Measurements from ENCODE around the gene TUBB2B.

TUBB2B gene

GRCh38 chr6:3227363-3228045, at the start of gene TUBB2B:
Gene TUBB2B, minus strand, starts transcription at chr6:3227653. Its CDS starts 110 bp downstream, at chr6:3227543.
- peak; percentile 94 for DNase-seq

DNA sequence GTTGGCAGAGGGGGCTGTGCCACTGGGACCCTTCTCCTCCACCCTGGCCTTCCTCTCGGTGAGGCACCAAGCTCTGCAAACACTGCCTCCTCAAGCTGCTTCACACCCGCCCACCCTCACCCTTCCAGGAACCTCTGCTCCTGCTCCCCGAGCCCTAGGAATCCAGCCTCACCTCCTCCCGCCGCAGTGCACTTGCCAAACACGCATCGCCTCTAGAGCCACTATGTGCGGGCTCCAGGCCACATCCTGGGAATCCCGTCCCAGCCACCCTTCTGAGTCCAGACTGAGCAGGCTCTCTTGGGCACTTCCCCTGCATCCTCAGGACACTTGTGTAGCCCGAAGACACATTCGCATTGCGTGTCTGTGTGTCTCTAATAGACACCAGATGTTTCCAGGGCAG, 49.8 kb upstream of the TUBB2B start:
- DNase-seq, result no peak

GRCh38 chr6:3276174-3277167, 49.0 kb upstream of the TUBB2B start:
- DNase-seq, result no peak

- DNase-seq, result no peak
Observed at GRCh38 chr6:3273707-3274521, 46.5 kb upstream of the TUBB2B start.

- DNase-seq, result no peak
Observed at GRCh38 chr6:3272911-3273547, 45.6 kb upstream of the TUBB2B start.

- DNase-seq, result no peak
Observed at GRCh38 chr6:3271756-3272155, 44.3 kb upstream of the TUBB2B start.

- no peak for DNase-seq
Observed at GRCh38 chr6:3270258-3270657, 42.8 kb upstream of the TUBB2B start.

- DNase-seq, result no peak
Observed at GRCh38 chr6:3269281-3269975, 42.0 kb upstream of the TUBB2B start.

- no peak for DNase-seq
Observed at GRCh38 chr6:3268680-3269079, 41.2 kb upstream of the TUBB2B start.

- no peak for DNase-seq
Observed at GRCh38 chr6:3267162-3267561, 39.7 kb upstream of the TUBB2B start.

DNA sequence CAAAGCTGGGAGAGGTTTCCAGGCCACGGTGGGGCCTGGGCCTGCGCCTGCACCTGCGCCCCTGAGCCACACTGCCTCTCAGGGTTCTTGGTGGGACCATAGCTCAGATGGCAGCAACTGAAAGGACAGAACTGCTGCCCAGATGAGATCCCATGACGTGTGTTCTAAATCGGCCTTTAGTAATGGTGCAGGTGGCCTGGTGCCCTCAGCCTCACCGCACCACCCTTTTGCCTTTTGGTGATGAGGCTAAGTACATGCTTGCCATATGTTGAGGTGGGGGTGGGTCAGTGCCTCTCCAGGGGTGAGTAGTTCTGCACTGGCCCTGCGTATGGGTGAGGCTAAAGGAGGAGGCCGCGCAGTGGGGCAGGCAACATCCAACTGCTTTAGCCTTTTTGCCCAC, 38.7 kb upstream of the TUBB2B start:
- DNase-seq, result no peak

DNA sequence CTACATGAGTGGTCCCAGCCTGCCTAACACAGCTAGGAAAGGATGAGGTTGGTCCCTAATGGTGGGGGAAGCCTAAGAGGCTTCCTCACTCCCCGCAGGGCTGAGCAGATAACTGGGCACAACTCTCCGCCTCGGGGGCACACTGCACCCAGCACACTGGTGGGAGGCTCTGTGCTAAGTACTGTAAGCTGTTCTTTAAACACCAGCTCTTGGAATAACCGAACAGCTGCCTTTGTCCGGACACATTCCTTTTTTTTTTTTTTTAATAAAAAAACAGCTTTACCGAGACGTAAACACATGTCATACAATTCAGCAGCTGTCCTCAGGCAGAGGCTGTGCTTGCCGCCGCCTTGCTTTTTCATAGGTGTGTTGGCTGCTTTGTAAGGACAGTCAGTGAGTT, 38.2 kb upstream of the TUBB2B start:
- DNase-seq, result no peak

- DNase-seq, result no peak
Observed at GRCh38 chr6:3264356-3264755, 36.9 kb upstream of the TUBB2B start.

- DNase-seq, result no peak
Observed at GRCh38 chr6:3263096-3263495, 35.6 kb upstream of the TUBB2B start.

- DNase-seq, result no peak
Observed at GRCh38 chr6:3261921-3262320, 34.5 kb upstream of the TUBB2B start.

GRCh38 chr6:3261518-3261820, 34.0 kb upstream of the TUBB2B start:
- no peak for DNase-seq

DNA sequence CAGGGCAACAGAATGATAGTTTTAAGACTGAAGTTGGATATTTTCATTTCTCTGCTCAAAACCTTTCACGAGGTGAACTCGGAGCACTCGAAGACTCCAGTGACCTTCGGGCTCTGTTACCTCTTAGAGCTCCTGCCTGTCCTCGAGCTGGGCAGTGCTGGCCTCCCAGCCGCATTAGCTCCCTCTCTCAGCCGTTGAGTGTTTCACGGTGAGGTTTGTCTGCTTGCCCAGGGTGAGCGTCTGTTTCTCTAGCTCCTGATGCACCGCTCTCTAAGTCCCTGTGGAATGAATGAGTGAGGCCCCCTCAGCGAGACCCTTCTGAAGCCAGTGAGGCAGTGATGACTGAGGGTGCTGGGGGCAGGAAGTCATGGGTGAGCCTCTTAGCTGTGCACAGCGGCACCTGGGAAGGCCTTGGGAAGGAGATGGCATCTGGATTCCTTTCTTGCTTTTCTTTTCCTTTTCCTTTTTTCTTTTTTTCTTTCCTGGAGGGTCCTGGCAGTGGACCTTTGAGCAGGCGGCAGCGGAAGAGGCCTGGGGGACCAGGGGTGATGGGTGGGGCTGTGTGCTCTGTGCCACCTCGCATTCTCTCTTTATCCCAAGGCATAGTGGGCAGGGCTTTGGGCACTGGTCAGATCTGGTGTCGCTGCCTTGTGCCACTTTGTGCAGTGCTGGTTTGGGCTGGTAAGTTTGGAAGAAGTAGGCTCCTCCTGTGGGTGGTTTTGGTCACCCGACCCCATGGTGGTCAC, 33.5 kb upstream of the TUBB2B start:
- DNase-seq, result no peak

DNA sequence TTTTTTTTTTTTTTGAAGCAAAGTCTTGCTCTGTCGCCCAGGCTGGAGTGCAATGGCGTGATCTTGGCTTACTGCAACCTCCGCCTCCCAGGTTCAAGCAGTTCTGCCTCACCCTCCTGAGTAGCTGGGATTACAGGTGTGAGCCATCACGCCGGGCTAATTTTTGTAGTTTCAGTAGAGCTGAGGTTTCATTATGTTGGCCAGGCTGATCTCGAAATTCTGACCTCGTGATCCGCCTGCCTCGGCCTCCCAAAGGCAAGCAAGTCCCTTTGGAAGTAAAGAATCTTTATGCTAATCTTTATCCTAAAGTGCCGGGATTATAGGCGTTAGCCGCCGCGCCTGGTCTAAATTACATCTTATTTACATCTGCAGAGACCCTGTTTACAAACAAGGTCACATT, 32.8 kb upstream of the TUBB2B start:
- no peak for DNase-seq

DNA sequence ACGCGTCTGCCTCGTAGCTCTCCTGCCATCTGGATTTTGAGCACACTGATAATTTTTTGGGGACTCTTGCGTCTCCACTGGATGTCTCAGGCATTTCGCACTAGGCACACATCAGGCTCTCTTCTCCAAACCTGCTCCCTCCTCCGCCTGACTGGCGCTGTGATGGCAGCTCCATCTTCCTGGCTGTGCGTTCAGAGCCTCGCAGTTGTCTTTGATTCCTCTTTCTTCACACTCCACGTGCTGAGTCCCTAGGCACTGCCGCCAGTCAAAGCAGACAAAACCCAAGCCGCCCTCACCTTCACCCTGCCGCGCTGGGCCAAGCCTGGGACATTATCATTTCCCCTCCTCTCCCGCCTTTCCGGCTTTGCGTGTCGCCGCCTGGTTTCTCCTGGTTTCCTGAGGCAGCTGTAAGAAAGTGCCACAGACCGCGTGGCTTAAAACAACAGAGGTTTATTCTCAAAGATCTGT, 32.1 kb upstream of the TUBB2B start:
- DNase-seq, result peak; percentile 56

GRCh38 chr6:3258720-3259490, 31.5 kb upstream of the TUBB2B start, which contains the start of gene PSMG4:
Gene PSMG4, plus strand, starts transcription at chr6:3258947. Its CDS starts 76 bp downstream, at chr6:3259023.
- peak; percentile 79 for DNase-seq

Measured in NCI-H2029 treated with DMSO at 0.1 percent for 48 hours (cell line).